ENCODE results near the gene ECE1. TPM values are rescaled to one million over a fixed set of nuclear protein-coding genes. Genes with fewer than 3 reads are reported as not detected.

ECE1 gene
- total and polyA plus RNA-seq, 3 donors from 2014 or later = 66.1 to 101 (median 96.4) TPM

GRCh38 chr1:21325731-21326387 lies 35.6 kb upstream of the ECE1 start:
- no peaks in the 10 kb centered on the region for H3K9me3 ChIP-seq
- H3K27me3 ChIP-seq = no peaks in the 10 kb centered on the region
- peaks cover 78% of the 10 kb centered on the region for H3K4me1 ChIP-seq
- TF ChIP-seq CTCF (IDR thresholded peaks at IDR 0.05) (no peak), POLR2A (IDR thresholded peaks at IDR 0.05) (no peak)
- no peak overlapping the region for H3K4me3 ChIP-seq
- no peaks in the 10 kb centered on the region for H3K36me3 ChIP-seq (ENCODE audit: low read depth, missing control alignments)
- intact Hi-C loops (cut with DNase I; ENCODE audit: low total_unique reads) = no loop called here
- no peak for DNase-seq
- H3K27ac ChIP-seq = peak overlapping the region; percentile 61 to 93
- 62 to 65% methylated on average over 7 to 19 of the region's 19 CpGs for WGBS, 2 donors

GRCh38 chr1:21325231-21325718 lies 35.0 kb upstream of the ECE1 start:
- H3K4me3 ChIP-seq = no peak overlapping the region
- WGBS, 2 donors = 41 to 53% methylated on average over 6 to 7 of the region's 7 CpGs
- no peak for DNase-seq
- TF ChIP-seq CTCF (IDR thresholded peaks at IDR 0.05) (no peak), POLR2A (IDR thresholded peaks at IDR 0.05) (no peak)
- peak overlapping the region; percentile 61 to 93 for H3K27ac ChIP-seq
- intact Hi-C loops (cut with DNase I; ENCODE audit: low total_unique reads) = no loop called here
- H3K4me1 ChIP-seq = peaks cover 84% of the 10 kb centered on the region
- H3K36me3 ChIP-seq (ENCODE audit: low read depth, missing control alignments) = no peaks in the 10 kb centered on the region
- H3K27me3 ChIP-seq = no peaks in the 10 kb centered on the region
- no peaks in the 10 kb centered on the region for H3K9me3 ChIP-seq

- no peak for TF ChIP-seq POLR2A (IDR thresholded peaks at IDR 0.05)
- TF ChIP-seq CTCF (IDR thresholded peaks at IDR 0.05) = no peak
- Histone ChIP-seq H3K4me3 (no peak overlapping the region), H3K27me3 (no peaks in the 10 kb centered on the region), H3K4me1 (peaks cover 89% of the 10 kb centered on the region), H3K27ac (peak overlapping the region; percentile 61 to 93), H3K9me3 (no peaks in the 10 kb centered on the region), H3K36me3 (ENCODE audit: low read depth, missing control alignments) (no peaks in the 10 kb centered on the region)
- intact Hi-C loops (cut with DNase I; ENCODE audit: low total_unique reads) = no loop called here
- 13 to 36% methylated on average over 13 to 14 of the region's 14 CpGs for WGBS, 2 donors
- peak; percentile 88 for DNase-seq
Observed at GRCh38 chr1:21324368-21325141, 34.3 kb upstream of the ECE1 start.

- intact Hi-C loops (cut with DNase I; ENCODE audit: low total_unique reads) = no loop called here
- no peak for DNase-seq
- Histone ChIP-seq H3K4me3 (no peak overlapping the region), H3K9me3 (no peaks in the 10 kb centered on the region), H3K27ac (peak overlapping the region; percentile 61 to 93), H3K36me3 (ENCODE audit: low read depth, missing control alignments) (no peaks in the 10 kb centered on the region), H3K4me1 (peaks cover 97% of the 10 kb centered on the region), H3K27me3 (no peaks in the 10 kb centered on the region)
- WGBS, 2 donors = 22 to 30% methylated on average over 7 of the region's 7 CpGs
- no peak for TF ChIP-seq POLR2A (IDR thresholded peaks at IDR 0.05)
- no peak for TF ChIP-seq CTCF (IDR thresholded peaks at IDR 0.05)
Observed at GRCh38 chr1:21323091-21323490, 32.8 kb upstream of the ECE1 start.
